Suprapubic skin (tissue), 3 donors: ENCODE data around the gene BST1.

Experiments
- CTCF ChIP-seq, 2 donors: fragments of 200-600 bp in 1 of 2; fragments of 450-650 bp in 1 of 2; sonication (generic) in 1 of 2; IDR thresholded peaks; one replicate each; pipeline ENCODE4 v1.5.1; 2016 to 2019; ENCODE audit warnings: antibody characterized with exemption in 2 of 2, mild to moderate bottlenecking in 1 of 2, moderate library complexity in 1 of 2
- POLR2A ChIP-seq, 2 donors: fragments of 450-650 bp; IDR thresholded peaks; one replicate each; pipeline ENCODE4 v1.6.1; 2017; ENCODE audit warnings: antibody characterized with exemption in 2 of 2, mild to moderate bottlenecking in 2 of 2, moderate library complexity in 2 of 2

DNA sequence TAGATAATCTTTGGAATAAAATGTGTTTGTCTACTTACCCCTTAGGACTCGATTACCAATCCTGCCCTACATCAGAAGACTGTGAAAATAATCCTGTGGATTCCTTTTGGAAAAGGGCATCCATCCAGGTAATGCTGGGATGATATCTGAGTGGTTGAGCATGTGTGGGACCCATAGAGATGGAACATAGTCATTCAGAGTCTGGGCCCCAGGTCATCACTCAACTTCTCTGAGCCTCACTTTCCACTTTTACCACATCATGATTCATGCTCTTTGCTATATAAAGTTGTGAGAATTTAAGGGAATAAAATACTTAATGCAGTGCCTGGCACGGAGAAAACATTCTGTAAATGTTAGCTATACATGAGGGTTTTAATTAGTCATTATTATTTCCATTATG is 8.9 kb downstream of the BST1 start:
- TF ChIP-seq CTCF (IDR thresholded peaks at IDR 0.05) (no peak), POLR2A (IDR thresholded peaks at IDR 0.05) (no peak)
